Activated CD4-positive, alpha-beta T cell treated with anti-CD3 and anti-CD28 coated beads for 1 hour (primary cell): ENCODE data around the gene NAA40.

Experiments used
- DNase-seq: peaks from one replicate; pipeline ENCODE4 v3.0.0-alpha.2; 2020

The NAA40 gene

GRCh38 chr11:63913866-63914830 is 24.7 kb upstream of the NAA40 start:
- DNase-seq, result no peak

DNA sequence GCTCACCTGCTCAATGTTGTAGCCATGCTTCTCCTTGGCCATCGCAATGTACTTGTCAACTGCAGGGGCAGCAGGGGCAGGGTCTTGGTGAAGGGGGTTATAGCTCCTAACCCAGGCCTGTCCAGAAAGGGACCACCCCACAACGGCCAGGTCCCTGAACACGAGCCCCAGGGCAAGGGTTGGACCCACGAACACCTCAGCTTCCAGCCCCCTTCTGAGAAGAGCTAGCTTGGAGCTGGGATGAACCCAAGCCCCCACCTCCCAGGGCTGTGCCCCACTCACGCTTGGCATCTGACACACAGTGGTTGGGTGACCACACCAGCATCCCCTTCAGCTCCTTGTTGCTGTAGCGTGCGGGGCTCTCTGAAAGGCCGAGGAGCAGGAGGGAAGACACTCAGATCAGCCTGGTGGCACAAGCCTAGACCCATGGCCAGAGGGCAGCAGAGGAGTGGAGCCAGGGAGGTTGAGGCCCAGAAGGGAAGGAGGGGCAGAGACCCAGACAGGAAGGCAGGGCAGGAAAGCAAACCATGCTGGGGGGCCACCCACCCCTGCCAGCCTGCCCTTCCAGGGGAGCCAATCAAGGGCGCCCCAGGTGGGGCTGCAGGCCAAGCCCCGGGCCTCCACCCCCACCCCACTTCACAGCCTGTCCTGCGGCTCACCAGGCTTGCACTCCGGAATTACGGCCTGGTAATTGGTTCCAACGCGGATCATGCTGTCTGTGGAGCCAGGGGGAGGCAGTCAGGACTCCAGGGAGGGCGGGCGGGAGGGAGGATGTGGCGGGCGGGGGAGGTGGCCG is 23.7 kb upstream of the NAA40 start:
- DNase-seq, result no peak

- DNase-seq, result no peak
Observed at GRCh38 chr11:63915961-63916836, 22.6 kb upstream of the NAA40 start.

DNA sequence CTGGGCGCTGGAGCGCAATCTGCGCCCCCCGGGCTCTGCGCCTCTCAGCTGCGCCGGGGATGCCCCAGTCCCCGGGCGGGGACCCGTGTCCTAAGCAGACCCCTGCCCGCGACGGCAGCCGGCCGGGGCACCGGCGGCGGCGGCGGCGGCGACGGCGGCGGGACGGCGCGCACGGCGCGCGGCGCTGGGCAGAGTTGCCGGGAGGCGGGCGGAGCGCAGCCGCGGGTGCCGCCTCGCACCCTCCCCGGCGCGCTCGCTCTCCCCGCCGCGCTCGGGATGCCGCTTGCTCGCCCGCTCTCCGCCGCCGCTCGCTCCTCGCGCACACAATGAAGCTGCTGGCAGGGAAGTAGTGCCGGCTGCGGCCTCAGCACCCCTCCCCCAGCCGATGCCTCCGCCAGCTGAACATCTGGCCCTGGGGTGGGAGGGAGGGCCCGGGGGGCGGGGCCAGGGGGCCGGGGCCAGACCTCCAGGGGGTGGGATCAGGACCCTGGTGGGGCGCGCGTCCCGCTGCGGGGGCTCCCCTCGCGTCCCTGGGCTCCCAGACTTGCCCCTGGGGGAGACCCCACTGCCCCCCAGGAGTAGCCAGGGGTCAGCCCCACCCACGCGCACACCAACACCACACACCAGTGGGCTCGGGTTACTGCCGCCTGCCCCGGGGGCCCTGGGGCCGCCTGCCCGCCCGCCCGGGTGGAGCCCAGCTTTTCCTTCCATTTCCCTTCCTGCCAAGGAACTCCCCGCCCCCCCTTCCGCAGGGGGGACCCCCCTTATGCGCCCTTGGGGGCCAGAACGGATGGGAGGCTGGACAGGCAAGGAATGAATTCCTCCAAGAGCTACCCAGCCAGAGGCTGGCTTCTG is 21.7 kb upstream of the NAA40 start, which contains the start of gene RCOR2:
RCOR2 (minus strand) TSS at position 328 of the 855 bp plus-strand sequence. CDS start 708 bp downstream, outside the sequence.
- DNase-seq, result peak; percentile 46

- no peak for DNase-seq
Observed at GRCh38 chr11:63917692-63918506, 20.9 kb upstream of the NAA40 start.

GRCh38 chr11:63918507-63919191 is 20.2 kb upstream of the NAA40 start:
- no peak for DNase-seq

DNA sequence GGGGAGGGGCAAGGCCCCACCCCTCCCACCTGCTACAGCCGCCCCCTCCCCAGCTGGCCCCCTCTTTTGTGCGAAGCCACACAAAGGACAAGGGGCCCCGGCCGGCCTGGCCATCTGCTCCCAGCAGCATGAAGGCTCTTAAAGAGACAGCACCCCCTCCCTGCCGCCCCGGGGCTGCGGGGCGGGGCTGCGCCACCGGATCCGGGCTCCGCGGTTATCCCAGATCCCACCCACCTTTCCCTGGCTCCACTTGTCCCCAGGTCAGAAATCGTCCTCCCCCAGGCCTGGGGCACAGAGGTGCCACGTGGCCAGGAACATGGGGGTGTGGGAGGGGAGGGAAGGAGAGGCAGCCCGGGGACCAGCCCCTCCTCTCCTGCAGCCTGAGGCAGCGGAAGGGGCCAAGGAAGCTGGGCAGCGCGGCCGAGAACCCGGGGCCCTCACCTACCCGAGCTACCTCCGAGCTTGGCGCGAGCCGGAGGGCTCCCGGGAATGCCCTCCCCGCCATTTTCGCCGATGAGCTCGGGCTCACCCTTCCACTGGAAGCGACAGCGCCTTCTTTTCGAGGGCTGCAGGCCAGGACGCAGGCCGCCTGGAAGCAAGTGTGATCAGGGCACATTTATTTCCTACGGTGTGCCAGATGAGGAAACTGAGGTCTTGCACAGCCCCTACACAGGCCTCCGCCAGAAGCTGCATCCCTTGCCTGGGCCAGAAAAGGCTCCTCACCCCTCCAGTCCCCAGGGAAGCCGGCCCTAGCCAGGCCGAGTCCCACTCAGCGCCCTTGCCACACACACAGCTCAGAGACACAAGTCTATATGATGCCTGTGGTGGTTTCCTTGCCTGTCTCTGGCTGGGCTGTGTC is 19.3 kb upstream of the NAA40 start:
- DNase-seq, result no peak

DNA sequence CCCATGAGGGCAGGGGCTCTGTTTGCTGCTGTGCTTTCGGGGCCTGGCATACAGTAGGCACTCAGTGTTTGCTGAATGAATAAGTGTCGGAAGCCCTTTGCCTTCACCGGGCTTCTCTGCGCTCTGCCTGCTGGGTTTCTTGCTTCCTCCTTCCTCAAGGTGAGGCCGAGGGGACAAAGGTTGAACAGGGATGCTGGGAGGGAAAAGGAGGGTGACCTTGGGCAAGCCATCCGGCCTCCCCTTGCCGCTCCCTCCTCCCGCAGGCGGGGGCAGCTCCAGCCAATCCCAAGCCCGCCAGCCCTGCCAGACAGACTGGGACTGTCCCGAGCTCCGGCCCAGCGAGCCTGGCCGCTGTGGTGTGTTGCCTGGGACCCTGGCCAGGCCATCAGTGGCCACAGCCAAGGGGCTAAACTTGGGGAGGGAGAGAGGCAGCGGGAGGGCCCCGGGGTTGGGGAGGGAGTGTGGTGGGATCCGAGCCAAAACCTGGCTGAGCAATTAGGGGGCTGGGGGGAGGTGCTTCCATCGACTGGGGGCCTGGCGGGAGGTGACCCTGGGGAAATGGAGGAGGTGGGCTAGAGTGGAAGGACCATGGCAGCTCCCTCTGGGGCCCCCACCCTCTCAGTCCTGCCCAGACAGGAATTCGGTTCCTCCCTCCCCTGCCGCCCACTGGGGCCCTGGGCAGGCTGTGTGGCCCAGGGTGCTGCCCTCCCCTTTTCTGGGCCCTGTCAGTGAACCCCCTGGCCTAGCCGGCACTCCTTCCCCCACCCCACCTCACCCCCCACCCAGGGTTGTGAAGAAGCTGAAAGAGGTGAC is 18.5 kb upstream of the NAA40 start:
- no peak for DNase-seq

GRCh38 chr11:63920939-63921417 is 17.8 kb upstream of the NAA40 start:
- DNase-seq, result no peak

DNA sequence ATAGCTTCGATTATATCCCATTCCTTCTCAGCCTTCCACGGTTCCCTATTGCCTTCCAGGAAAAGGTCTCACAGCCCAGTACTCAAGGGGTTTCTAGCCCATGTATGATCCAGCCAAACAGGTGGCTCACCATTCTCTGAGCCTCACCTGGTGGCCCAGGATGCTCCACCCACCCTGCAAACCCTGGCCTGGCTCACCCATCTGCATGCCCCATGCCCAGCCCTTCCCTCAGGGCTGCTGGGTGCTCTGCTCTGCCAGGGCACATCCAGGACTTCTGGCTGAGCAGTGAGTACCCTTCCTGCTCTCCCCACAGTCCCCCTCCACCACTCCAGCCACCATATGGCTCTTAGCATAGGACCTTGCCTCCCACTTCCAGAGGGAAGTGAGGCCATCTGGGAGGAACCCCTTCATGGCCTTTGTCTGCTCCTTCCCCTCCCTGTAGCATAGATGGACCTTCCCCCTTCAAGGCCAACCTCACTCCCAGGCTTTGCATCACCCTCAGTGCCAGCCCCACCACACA is 16.1 kb upstream of the NAA40 start:
- no peak for DNase-seq

GRCh38 chr11:63923319-63923718 is 15.5 kb upstream of the NAA40 start:
- DNase-seq, result no peak

GRCh38 chr11:63929616-63930015 is 9.2 kb upstream of the NAA40 start:
- DNase-seq, result no peak

GRCh38 chr11:63931045-63931444 is 7.8 kb upstream of the NAA40 start:
- DNase-seq, result no peak

DNA sequence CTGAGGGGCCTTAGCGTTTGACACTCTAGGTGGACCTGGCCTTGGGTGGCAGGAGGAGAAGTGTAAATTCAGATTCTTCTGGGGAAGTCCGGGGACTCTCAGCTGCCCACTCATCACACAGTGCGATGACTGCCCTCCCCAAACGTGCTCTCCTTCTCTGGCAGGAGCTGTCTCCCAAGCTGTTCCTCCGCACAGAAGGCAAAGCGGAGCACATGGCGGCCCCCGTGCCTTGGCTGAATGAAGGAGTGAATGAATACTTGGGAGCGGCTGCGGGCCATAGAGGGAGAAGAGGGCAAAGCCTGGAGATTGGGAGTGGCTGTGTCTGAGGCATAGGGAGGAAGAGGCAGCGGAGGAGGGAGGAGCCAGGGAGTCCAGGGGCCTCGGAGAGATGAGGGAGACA is 6.9 kb upstream of the NAA40 start:
- no peak for DNase-seq

GRCh38 chr11:63933459-63933858 is 5.3 kb upstream of the NAA40 start:
- no peak for DNase-seq

- DNase-seq, result no peak
Observed at GRCh38 chr11:63937713-63938478, 906 bp upstream of the NAA40 start.

GRCh38 chr11:63939397-63939891 is 642 bp downstream of the NAA40 start:
- no peak for DNase-seq
